ENCODE results near the gene KAZALD1.

- TF ChIP-seq POLR2A (IDR thresholded peaks at IDR 0.05; ENCODE audit: low read length) (no peak), GATA1 (IDR thresholded peaks at IDR 0.05; ENCODE audit: low read depth, low read length) (no peak)
Observed at GRCh38 chr10:101070098-101070497, 8.3 kb downstream of the KAZALD1 start.

Data from erythroblast (primary cell).